GM21723 (cell line): ENCODE results near the gene ZNF26.
"Not testable (repeated sequence)": the region's sequence is repeated elsewhere in the genome, so short reads cannot be mapped to it uniquely, and the experiment has no call there.

ENCODE experiments used
- ATAC-seq: cut with Tn5 transposase; IDR thresholded peaks from one replicate; pipeline ENCODE4 v1.9.1; 2021; ENCODE audit warnings: mild to moderate bottlenecking, moderate library complexity; ENCODE audit not compliant: unreplicated experiment

Gene ZNF26

GRCh38 chr12:132986001-132986884 is at the start of gene ZNF26:
TSS of gene ZNF26 (plus strand) at chr12:132986367. CDS start at chr12:132986841, 474 bp downstream.
- ATAC-seq = peak; percentile 96

DNA sequence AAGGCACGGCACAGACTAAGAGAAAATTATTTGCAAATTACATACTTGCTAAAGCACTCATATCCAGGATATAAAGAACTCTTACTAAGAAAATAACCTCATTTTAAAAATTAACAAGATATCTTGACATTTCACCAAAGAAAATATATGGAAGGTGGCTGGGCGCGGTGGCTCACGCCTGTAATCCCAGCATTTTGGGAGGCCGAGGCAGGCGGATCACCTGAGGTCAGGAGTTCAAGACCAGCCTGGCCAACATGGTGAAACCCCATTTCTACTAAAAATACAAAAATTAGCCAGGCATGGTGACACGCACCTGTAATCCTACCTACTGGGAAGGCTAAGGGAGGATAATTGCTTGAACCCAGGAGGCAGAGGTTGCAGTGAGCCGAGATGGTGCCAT is 49.2 kb upstream of the ZNF26 start:
- ATAC-seq = not testable (repeated sequence)

- ATAC-seq = no peak
Observed at GRCh38 chr12:132937476-132937875, 48.7 kb upstream of the ZNF26 start.

- not testable (repeated sequence) for ATAC-seq
Observed at GRCh38 chr12:132938807-132939206, 47.4 kb upstream of the ZNF26 start.

DNA sequence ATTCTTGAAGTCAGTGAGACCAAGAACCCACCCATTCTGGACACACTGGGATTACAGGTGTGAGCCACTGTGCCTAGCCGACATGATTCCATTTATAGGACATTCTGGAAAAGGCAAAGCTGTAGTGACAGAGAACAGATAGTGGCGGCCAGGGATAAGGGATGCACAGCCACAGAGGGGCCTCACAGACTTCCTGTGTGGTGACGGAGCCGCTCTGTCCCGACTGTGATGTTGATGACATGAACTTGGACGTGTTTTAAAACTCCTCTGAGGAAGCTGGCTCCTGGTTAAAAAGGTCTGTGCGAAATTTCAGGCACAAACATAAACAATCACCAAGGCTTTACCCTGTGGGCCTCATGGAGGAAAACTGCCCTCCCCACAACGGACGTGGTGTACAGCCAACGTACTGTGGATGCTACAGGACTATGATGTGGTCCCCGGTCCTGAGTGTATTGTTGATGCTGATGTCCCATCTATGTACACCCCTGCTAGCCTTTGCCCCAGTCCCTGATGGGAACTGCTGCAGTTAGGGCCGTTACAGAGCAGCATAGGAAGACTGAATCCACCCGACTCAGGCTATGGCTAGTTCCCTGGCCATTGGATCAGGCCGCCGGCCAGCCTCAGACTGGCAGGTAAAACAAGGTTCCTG is 46.0 kb upstream of the ZNF26 start:
- no peak for ATAC-seq

GRCh38 chr12:132941336-132941954 is 44.7 kb upstream of the ZNF26 start:
- no peak for ATAC-seq

- no peak for ATAC-seq
Observed at GRCh38 chr12:132942611-132943010, 43.6 kb upstream of the ZNF26 start.

GRCh38 chr12:132945806-132946205 is 40.4 kb upstream of the ZNF26 start:
- no peak for ATAC-seq

- no peak for ATAC-seq
Observed at GRCh38 chr12:132946246-132946820, 39.8 kb upstream of the ZNF26 start.

DNA sequence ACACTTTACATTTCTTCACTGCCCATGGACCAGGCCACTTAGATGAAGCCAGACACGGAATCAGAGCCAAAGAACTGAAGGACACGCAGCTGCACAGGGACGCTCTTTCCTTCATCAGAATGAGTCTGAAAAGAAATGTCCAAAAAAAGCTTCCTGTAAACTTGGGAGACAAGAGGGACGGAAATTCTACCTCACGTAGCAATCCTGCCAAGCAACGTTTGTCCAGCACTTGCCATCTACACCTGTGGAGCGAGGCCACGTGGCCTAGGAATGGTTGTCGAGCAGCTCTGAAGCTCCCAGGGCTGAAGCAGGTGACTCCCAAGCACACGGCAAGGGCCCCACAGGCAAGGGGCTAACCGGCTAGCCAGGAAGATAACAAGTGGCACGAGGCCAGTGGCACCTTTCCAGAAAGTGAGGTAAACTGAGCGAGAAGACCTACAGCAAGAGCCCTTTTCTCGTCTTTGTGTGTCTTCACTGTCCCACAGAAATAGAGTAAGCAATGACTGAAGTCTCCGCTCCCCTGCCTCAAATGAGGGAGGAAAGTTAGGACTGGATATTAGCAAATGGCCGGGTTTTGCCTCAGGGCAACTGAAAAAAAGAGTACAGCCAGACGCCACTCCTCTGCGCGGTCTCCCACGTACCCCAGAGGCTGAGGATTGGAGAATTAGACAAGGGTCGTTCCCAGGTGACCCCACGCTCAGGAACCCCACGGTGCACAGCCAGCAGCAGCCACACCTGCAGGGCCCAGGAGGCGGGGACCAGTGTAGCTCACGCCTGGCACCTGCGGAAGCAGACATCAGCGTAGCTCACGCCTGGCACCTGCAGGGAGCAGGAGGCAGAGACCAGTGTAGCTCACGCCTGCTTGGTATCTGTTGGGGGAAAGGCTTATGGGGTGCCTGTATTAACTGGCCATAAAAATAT is 37.8 kb upstream of the ZNF26 start:
- ATAC-seq = no peak

- ATAC-seq = no peak
Observed at GRCh38 chr12:132949936-132950837, 36.0 kb upstream of the ZNF26 start.

- no peak for ATAC-seq
Observed at GRCh38 chr12:132950844-132951535, 35.2 kb upstream of the ZNF26 start.

- no peak for ATAC-seq
Observed at GRCh38 chr12:132951649-132952048, 34.5 kb upstream of the ZNF26 start.

DNA sequence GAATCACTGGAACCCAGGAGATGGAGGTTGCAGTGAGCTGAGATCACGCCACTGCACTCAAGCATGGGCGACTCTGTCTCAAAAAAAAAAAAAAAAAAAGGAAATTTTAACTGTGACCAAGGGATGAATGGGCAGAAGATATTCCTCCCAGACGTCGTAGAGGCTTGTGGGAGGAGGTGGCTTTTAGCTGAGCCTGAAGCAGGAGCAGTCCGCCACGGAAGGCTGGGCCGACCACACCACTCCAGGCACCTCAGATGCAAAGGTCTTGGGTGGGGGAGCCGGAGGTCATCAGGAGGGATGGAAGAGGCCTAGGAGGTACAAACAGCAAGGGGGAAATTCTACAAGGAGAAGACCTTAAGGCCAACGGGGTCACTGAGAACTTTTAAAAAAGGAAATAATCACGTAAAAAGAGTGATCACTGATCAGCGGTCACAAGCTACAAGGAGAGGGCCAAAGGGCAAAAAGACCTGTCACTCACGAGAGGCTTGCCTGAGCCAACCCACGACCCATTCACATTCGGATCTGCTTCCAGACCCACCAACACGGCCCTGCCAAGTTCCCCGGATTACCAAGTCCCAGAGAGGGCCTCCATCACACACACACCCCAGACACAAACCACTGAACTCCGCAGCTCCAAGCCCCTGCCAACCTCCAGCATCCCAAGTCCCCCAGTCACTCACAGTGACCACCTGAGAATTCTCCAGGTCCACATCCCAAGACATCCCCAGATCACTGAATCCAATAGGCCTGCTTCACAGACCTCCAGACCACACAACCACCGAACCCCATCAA is 33.6 kb upstream of the ZNF26 start:
- no peak for ATAC-seq

DNA sequence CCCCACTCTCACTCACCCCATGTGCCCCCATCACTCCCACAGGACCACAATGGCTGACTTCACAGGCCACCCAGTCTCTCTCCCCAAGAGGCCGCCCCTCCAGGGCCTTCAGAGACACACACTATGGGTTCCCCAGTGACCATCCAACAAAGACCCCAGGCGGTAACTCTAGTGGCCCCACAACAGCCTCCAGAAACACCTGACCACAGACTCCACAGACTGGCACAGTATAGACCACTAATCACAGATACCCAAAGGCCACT is 33.1 kb upstream of the ZNF26 start:
- no peak for ATAC-seq

GRCh38 chr12:132953771-132954170 is 32.4 kb upstream of the ZNF26 start:
- no peak for ATAC-seq

DNA sequence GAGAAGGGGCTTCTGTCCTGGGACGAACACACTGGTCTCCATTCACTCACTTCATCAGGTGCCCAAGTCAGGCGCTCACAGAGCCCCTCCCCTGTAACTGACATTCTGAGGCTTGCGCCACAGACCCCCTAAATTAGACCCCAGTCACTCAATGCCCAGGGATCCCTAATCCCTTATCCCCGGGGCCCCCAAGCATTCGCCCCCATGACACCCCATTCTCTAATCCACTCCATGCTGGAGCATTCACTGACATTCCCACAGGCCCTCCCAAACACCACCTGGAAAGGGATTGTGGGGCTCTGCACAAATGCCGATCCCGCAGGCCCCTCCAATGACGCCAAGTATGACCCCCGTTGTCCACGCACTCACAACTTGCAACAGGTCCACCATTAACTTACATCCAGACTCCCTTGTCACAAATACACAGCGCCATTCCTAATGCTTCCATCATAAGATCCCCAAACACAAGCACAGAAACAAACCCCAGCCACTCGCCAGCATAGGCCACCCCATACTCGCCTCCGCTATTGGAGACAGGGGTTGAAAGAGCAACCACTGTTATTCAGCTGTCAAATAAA is 31.6 kb upstream of the ZNF26 start:
- ATAC-seq = no peak
